ENCODE measurements around the gene DLG1. TPM values are rescaled to one million over a fixed set of nuclear protein-coding genes. Genes with fewer than 3 reads are reported as not detected.

Gene DLG1
- total RNA-seq, 1 donor from 2014 or later = 114 TPM

DNA sequence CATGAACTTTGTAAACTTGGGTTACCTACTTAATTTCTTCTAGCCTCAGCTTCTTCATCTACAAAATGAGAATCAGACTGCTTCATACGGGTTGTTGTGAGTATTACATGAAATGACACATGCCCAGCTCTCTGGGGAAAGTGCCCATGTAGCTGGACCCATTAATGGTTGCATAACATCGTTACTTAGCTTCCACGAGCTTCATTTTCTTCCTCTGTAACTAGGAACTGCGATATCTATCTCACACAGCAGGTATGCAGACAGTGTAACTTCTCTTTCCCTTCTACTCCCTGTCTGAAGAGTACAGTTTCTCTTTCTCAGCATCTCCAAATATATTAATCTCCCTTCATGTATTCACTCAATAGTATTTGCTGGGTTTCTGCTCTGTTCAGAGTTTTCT is 37.9 kb upstream of the DLG1 start:
- peaks cover 44% of the 10 kb centered on the region for H3K4me1 Mint-ChIP-seq
- no peak overlapping the region for H3K4me3 Mint-ChIP-seq
- H3K27me3 Mint-ChIP-seq (ENCODE audit: low read depth) = no peaks in the 10 kb centered on the region
- no peak overlapping the region for H3K27ac Mint-ChIP-seq
- no peaks in the 10 kb centered on the region for H3K36me3 Mint-ChIP-seq
- H3K9me3 Mint-ChIP-seq = no peaks in the 10 kb centered on the region
- TF ChIP-seq, protein P1, sequence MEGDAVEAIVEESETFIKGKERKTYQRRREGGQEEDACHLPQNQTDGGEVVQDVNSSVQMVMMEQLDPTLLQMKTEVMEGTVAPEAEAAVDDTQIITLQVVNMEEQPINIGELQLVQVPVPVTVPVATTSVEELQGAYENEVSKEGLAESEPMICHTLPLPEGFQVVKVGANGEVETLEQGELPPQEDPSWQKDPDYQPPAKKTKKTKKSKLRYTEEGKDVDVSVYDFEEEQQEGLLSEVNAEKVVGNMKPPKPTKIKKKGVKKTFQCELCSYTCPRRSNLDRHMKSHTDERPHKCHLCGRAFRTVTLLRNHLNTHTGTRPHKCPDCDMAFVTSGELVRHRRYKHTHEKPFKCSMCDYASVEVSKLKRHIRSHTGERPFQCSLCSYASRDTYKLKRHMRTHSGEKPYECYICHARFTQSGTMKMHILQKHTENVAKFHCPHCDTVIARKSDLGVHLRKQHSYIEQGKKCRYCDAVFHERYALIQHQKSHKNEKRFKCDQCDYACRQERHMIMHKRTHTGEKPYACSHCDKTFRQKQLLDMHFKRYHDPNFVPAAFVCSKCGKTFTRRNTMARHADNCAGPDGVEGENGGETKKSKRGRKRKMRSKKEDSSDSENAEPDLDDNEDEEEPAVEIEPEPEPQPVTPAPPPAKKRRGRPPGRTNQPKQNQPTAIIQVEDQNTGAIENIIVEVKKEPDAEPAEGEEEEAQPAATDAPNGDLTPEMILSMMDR (IDR thresholded peaks at IDR 0.05; ENCODE audit: unreplicated experiment) = no peak
- DNase-seq (ENCODE audit: low spot score in 2 of 2, unreplicated experiment in 2 of 2) = no peak

DNA sequence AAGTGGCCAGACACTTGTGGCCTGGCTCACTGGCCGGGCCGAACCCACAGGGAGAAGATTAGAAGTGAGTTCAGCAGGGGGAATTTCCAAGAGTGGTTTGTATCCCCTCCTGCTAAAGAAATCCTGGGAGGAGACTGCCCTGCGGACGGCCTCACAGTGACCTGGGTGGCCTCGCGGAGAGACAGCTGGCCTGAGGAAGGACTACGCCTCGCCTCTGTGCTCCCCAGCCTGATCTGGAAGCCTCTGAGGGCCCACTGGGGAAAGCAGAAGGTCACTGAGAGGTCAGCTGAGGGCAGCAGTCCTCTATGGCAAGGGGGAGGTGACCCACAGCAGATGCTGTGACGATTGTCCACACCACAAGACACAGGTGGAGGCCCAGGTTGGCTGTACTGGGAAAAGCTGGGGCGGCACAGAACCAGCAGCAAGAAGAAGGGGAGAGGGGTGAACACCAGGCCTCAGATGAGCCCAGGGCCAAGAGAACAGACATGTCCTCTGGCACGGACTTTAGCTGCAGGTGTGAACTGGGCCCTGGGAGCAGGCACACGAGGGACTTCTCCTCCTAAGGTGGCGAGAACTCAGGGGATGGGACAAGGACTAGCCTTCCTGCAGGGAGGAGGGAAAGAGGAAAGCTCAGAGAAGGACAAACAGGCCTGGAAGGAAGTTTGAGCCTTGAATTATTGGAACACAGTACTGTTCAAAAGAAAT is 37.2 kb upstream of the DLG1 start:
- H3K27ac Mint-ChIP-seq = peak overlapping the region; percentile 35
- H3K4me1 Mint-ChIP-seq = peaks cover 42% of the 10 kb centered on the region
- no peak for DNase-seq (ENCODE audit: low spot score in 2 of 2, unreplicated experiment in 2 of 2)
- no peaks in the 10 kb centered on the region for H3K9me3 Mint-ChIP-seq
- H3K27me3 Mint-ChIP-seq (ENCODE audit: low read depth) = no peaks in the 10 kb centered on the region
- no peak overlapping the region for H3K4me3 Mint-ChIP-seq
- TF ChIP-seq, protein P1 (IDR thresholded peaks at IDR 0.05; ENCODE audit: unreplicated experiment) = no peak
- no peaks in the 10 kb centered on the region for H3K36me3 Mint-ChIP-seq

DNA sequence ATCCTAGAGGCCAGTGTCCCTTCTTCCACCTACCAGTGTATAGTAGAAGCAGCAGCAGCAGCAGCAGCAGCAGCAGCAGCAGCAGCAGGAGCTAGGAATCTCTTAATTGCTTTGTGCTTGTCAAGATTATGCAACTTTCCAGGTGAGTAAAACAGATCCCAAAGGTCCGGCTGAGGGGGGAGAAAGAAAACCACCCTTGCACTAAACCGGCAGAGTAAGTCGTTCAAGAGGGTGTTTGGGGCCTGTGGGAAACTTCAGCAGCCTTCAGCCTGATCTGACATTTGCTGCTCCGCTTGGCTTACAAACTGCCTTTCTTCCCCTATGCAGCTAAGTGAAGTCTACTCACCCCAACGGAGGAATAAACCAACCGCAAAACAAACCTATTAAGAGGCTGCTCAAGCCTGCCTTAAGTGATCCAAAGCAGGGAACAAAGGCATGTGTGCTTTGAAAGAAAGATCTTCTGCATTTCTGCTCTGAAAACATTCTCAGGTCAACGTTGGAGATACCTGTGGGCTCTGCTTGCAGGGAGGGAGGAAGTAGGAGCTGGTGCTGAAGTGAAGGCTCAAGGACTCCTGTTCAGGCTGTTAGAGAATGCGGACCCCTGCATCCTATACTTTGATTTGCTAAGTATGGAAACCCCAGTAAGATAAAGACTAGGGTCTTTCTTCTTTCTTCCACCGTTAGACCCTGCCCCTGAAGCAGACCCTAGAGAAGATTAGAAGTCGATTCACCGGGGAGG is 35.7 kb upstream of the DLG1 start:
- DNase-seq (ENCODE audit: low spot score in 2 of 2, unreplicated experiment in 2 of 2) = no peak
- peak overlapping the region; percentile 61 for H3K27ac Mint-ChIP-seq
- no peaks in the 10 kb centered on the region for H3K36me3 Mint-ChIP-seq
- no peak overlapping the region for H3K4me3 Mint-ChIP-seq
- peaks cover 29% of the 10 kb centered on the region for H3K4me1 Mint-ChIP-seq
- TF ChIP-seq, protein P1 (IDR thresholded peaks at IDR 0.05; ENCODE audit: unreplicated experiment) = no peak
- H3K9me3 Mint-ChIP-seq = no peaks in the 10 kb centered on the region
- H3K27me3 Mint-ChIP-seq (ENCODE audit: low read depth) = no peaks in the 10 kb centered on the region

DNA sequence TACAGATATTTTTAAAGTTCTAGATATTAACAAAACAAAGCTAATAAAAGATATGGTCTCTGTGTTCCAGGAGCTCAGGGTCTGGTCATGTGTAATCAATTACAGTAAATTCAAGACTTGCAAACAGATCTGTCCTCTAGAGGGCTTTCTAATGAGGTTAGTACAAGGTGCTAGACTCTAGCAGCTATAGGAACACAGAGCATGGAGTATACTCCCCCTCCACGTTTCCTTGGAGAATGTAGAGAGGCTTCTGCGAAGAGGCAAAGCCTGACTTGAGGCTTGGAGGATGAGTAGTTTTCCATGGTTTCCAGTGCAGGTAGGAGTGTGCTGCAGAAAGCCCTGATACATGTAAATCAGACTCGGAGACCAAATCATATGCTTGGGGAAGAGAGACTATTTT is 32.7 kb upstream of the DLG1 start:
- Mint-ChIP-seq H3K27me3 (ENCODE audit: low read depth) (no peaks in the 10 kb centered on the region), H3K27ac (no peak overlapping the region), H3K9me3 (no peaks in the 10 kb centered on the region), H3K36me3 (no peaks in the 10 kb centered on the region), H3K4me1 (peaks cover 24% of the 10 kb centered on the region), H3K4me3 (no peak overlapping the region)
- DNase-seq (ENCODE audit: low spot score in 2 of 2, unreplicated experiment in 2 of 2) = no peak
- TF ChIP-seq, protein P1 (IDR thresholded peaks at IDR 0.05; ENCODE audit: unreplicated experiment) = no peak

DNA sequence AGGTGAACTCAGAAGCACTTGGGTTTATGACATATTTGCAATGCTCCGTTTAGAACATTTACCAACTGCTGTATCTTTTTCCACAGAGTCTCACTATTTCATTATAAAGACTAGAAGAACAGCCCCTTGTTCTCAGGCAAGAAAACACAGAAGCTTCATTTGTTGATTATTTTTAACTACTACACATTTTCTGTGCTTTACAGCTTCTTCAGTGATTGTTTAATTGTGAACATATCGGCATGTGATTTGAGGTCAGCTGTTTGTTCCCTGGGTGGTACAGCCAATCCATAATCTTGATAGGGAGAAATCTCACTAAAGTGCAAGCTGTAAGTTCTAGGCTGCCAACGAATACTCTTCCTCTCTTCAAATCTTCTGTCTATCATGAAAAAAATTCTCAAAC is 31.0 kb upstream of the DLG1 start:
- Mint-ChIP-seq H3K9me3 (no peaks in the 10 kb centered on the region), H3K4me1 (peaks cover 12% of the 10 kb centered on the region), H3K27me3 (ENCODE audit: low read depth) (no peaks in the 10 kb centered on the region), H3K36me3 (no peaks in the 10 kb centered on the region), H3K4me3 (no peak overlapping the region), H3K27ac (no peak overlapping the region)
- DNase-seq (ENCODE audit: low spot score in 2 of 2, unreplicated experiment in 2 of 2) = no peak
- TF ChIP-seq, protein P1 (IDR thresholded peaks at IDR 0.05; ENCODE audit: unreplicated experiment) = no peak
